Stimulated activated CD4-positive, alpha-beta T cell treated with anti-CD3 and anti-CD28 coated beads, Interleukin-2, amount 100 ng/mL, for 24 hours (primary cell): ENCODE data around the gene ERG28.
"Not testable (repeated sequence)": the region's sequence is repeated elsewhere in the genome, so short reads cannot be mapped to it uniquely, and the experiment has no call there.

Experiments used
- DNase-seq, 2 donors: peaks; one replicate each; pipeline ENCODE4 v3.0.0-alpha.2; 2020

Gene ERG28

GRCh38 chr14:75615200-75615599 is 45.5 kb downstream of the ERG28 start:
- DNase-seq, result no peak

DNA sequence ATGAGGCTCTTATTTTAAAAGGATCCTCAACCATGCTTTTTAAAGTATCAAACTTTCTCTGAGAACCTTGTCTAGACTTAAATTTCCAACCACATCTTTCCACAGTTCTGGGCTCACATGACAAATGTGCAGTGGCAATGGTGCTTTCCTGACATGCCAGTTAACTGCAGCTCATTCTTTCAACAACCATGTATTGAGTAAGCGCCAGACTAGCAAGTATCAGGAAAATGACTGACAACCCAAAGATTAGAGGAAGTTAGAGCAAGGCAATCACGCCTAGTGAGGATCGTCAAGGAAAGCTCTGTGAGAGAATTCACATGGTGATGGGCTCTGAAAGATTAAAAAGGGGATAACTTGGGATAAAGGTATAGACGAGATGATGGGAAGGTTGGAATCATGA is 46.5 kb downstream of the ERG28 start:
- DNase-seq, result no peak

DNA sequence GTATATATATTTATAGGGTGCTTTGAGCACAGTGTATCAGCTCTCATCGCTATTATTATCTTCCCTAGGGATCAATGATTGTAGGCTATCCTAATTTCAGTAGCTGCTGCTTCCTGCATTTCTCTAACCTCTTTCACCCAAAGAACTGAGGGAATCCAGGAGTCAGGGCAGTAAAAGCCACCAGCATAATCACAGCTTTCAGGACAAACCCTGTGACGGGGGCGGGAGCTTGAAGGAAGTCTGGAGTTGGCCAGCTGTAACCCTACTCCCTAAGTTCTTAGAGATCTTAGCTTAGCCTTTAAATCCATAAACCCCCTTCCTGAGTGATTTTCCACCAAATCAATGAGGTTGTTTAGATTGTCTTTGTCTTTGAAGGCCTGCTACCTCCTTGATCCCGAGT is 48.5 kb downstream of the ERG28 start:
- no peak for DNase-seq

DNA sequence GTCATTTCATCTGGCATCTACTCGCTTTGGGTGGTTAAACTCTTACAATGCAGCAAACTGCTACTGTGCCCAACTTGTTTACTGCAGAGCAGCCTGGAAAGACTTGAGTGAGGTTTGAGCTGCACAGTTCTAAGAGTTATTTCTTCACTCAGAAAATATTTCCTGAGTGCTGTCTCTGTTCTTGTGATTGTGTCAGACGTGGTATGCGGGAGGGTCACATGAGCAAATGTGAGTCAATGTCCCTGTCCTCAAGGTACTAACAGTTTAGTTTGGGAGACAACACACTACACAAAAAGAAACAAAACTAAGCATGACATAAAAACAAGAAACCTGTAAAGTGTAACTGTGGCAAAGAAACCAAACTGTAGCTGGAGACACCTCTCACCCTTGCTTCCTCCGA is 49.8 kb downstream of the ERG28 start:
- no peak for DNase-seq

GRCh38 chr14:75609606-75610475 is 50.8 kb downstream of the ERG28 start:
- no peak for DNase-seq

- no peak for DNase-seq
Observed at GRCh38 chr14:75609116-75609515, 51.6 kb downstream of the ERG28 start.

DNA sequence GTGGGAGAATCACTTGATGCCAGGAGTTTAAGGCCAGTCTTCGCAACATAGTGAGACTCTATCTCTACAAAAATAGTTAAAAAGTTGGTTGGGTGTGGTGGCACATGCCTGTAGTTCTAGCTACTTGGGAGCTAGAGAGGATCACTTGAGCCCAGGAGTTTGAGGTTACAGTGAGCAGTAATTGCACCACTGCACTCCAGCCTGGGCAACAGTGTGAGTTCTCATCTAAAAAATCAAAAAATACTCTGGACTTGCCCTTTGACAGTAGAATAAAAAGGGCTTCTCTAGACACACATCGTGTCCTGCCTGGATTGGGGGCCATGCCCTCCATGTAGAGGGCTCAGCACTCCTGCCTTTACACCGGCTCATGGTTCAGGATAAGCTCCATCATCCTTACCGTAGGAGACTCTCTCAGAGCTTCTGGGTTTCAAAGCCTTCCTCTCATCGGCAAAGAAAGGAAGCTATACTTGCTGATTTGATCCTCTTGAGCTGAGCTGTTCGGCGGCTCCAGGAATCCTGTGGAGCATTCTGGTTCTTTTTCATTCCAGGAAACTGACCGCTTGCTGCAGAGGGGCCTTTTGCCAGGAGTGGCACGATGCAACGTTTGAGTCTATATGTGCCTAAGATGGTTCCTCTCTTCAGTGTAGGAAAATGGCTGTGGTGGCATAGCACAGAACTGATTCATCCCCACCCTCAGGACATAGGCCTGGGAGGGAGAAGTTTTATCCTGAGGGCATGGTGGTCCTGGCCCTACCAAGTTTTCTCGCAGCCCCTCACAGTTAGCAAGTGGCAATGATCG is 52.6 kb downstream of the ERG28 start:
- DNase-seq, result no peak

DNA sequence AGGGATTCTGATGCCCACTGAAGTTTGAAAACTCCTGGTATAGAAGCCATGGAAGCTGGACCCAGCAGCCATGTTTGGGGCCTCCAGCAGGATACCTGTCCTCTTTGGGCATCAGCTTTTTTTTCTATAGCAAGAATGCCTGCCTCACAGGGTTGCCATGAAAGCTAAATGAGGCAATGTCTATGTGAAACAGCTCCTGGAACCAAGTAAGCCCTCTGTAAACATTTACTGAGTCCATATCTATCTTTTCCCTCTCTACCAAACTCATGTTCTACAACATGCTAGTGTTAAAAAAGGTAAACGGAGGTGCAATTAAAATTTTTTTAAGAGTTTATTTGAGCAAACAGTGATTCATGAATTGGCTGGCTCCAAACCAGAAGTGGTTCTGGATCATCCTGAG is 53.6 kb downstream of the ERG28 start:
- no peak for DNase-seq

DNA sequence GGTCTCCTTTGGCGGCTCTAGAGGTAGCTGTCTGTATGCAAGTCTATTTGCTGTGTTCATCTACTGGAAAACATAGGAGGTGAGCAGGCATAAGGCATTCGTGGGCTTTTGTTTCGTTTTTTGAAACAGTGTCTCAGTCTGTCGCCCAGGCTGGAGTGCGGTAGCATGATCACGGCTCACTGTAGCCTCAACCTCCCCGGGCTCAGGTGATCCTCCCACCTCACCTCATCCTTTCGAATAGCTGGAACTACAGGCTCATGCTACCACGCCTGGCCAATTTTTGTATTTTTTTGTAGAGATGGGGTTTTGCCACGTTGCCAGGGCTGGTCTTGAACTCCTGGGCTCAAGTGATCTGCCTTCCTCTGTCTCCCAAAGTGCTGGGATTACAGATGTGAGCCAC is 54.8 kb downstream of the ERG28 start:
- no peak for DNase-seq

- DNase-seq, result no peak
Observed at GRCh38 chr14:75604979-75605851, 55.5 kb downstream of the ERG28 start.

DNA sequence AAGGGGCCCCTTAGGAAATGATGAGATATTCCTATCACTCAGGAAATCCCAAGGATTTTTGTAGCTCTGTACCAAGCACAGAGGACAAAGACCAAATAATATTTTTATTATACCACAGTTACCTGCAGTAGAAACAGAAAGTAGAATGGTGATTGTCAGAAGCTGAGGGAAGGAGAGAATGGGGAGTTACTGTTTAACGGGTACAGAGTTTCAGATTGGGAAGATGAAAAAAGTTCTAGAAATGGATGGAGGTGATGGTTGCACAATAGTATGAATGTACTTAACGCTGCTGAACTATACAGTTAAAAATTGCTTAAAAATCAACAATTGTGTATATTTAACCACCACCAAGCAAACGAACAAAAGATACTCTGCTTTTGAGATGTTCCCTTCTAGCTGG is 58.2 kb downstream of the ERG28 start:
- DNase-seq, result no peak

DNA sequence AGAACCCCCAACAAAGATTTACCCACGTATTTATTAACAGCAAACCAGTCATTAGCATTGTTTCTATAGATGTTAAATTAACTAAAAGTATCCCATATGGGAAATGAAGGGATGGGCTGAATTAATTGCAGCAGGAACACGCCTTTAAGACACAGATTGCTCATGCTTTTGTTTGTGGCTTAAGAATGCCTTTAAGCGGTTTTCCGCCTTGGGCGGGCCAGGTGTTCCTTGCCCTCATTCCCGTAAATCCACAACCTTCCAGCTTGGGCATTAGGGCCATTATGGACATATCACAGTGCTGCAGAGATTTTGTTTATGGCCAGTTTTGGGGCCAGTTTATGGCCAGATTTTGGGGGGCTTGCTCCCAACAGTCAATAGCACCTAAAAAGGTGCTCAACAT is 59.6 kb downstream of the ERG28 start:
- DNase-seq, result not testable (repeated sequence)

DNA sequence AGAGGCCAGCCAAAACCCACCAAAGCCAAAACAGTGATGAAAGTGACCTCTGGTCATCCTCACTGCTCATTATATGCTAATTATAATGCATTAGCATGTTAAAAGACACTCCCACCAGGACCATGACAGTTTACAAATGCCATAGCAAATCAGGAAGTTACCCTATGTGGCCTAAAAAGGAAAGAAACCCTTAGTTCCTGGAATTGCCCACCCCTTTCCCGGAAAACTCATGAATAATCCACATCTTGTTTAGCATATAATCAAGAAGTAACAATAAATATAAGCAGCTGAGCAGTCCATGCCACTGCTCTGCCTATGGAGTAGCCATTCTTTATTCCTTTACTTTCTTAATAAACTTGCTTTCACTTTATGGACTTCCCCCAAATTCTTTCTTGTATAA is 60.6 kb downstream of the ERG28 start:
- not testable (repeated sequence) for DNase-seq
